ENCODE results near the gene DCUN1D2. TPM values are rescaled to one million over a fixed set of nuclear protein-coding genes. Genes with fewer than 3 reads are reported as not detected.

The DCUN1D2 gene
- total RNA-seq, 2 experiments from 2014 or later: 14.4 to 15.8 TPM

DNA sequence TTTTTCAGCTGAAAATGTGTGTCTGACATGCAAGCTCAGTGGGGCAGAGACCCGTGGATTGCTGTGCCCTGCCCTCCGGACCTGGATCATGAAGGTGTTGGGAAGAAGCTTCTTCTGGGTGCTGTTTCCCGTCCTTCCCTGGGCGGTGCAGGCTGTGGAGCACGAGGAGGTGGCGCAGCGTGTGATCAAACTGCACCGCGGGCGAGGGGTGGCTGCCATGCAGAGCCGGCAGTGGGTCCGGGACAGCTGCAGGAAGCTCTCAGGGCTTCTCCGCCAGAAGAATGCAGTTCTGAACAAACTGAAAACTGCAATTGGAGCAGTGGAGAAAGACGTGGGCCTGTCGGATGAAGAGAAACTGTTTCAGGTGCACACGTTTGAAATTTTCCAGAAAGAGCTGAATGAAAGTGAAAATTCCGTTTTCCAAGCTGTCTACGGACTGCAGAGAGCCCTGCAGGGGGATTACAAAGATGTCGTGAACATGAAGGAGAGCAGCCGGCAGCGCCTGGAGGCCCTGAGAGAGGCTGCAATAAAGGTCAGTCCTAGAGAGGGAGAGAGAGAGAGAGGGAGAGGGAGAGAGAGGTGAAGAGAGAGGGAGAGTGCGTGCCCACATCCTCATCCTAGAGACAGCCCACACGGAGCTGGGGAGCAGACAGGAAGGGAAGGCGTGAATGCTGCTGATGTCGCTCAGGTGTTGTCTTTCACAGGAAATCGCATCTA is 5.1 kb upstream of the DCUN1D2 start:
- Mint-ChIP-seq H3K4me1 (ENCODE audit: low read depth) (peaks cover 45% of the 10 kb centered on the region), H3K27me3 (no peaks in the 10 kb centered on the region), H3K4me3 (no peak overlapping the region), H3K9me3 (no peaks in the 10 kb centered on the region), H3K36me3 (peaks cover 43% of the 10 kb centered on the region), H3K27ac (peak overlapping the region; percentile 38)
- DNase-seq: no peak
- POLR2A ChIA-PET: no interaction called here
- CTCF ChIA-PET: interaction anchor here (0.9 to 1.1 kb wide), 2 partner anchors 8 to 12 kb away, joined by 3 read pairs; no protein-coding TSS in a partner anchor
- intact Hi-C loops (cut with micrococcal nuclease): loop anchor here (10.0 kb wide), 1 partner anchor 89 kb away; the partner anchor contains the start of gene TFDP1

GRCh38 chr13:113493315-113493951 is 2.9 kb upstream of the DCUN1D2 start:
- POLR2A ChIA-PET: no interaction called here
- H3K4me1 Mint-ChIP-seq (ENCODE audit: low read depth): peaks cover 61% of the 10 kb centered on the region
- DNase-seq: no peak
- intact Hi-C loops (cut with micrococcal nuclease): loop anchor here (5.0 to 10.0 kb wide), 2 partner anchors 91 to 286 kb away; partner anchors contain the start of genes CUL4A, PCID2 and TFDP1
- CTCF ChIA-PET: interaction anchor here (0.7 to 0.8 kb wide), 2 partner anchors 236 to 564 kb away, joined by 3 to 4 read pairs; no protein-coding TSS in a partner anchor
- H3K36me3 Mint-ChIP-seq: peaks cover 30% of the 10 kb centered on the region
- peak overlapping the region; percentile 55 for H3K4me3 Mint-ChIP-seq
- H3K9me3 Mint-ChIP-seq: no peaks in the 10 kb centered on the region
- no peaks in the 10 kb centered on the region for H3K27me3 Mint-ChIP-seq
- H3K27ac Mint-ChIP-seq: peak overlapping the region; percentile 82

GRCh38 chr13:113491982-113492381 is 1.5 kb upstream of the DCUN1D2 start:
- ChIA-PET CTCF (no interaction called here), POLR2A (no interaction called here)
- DNase-seq: no peak
- Mint-ChIP-seq H3K9me3 (no peaks in the 10 kb centered on the region), H3K27me3 (no peaks in the 10 kb centered on the region), H3K4me1 (ENCODE audit: low read depth) (peaks cover 68% of the 10 kb centered on the region), H3K36me3 (peaks cover 26% of the 10 kb centered on the region), H3K27ac (no peak overlapping the region), H3K4me3 (peak overlapping the region; percentile 73)
- intact Hi-C loops (cut with micrococcal nuclease): loop anchor here (5.0 to 10.0 kb wide), 2 partner anchors 93 to 285 kb away; partner anchors contain the start of genes CUL4A, PCID2 and TFDP1

- H3K36me3 Mint-ChIP-seq: peaks cover 23% of the 10 kb centered on the region
- H3K27me3 Mint-ChIP-seq: no peaks in the 10 kb centered on the region
- POLR2A ChIA-PET: no interaction called here
- peak overlapping the region; percentile 73 for H3K4me3 Mint-ChIP-seq
- no peak overlapping the region for H3K27ac Mint-ChIP-seq
- CTCF ChIA-PET: no interaction called here
- intact Hi-C loops (cut with micrococcal nuclease): loop anchor here (5.0 to 10.0 kb wide), 2 partner anchors 93 to 284 kb away; partner anchors contain the start of genes CUL4A, PCID2 and TFDP1
- DNase-seq: no peak
- peaks cover 64% of the 10 kb centered on the region for H3K4me1 Mint-ChIP-seq (ENCODE audit: low read depth)
- H3K9me3 Mint-ChIP-seq: no peaks in the 10 kb centered on the region
These were observed 940 bp upstream of the DCUN1D2 start for GRCh38 chr13:113491418-113491883.

GRCh38 chr13:113489549-113490495 is 689 bp downstream of the DCUN1D2 start:
- Mint-ChIP-seq H3K4me3 (peak overlapping the region; percentile 96), H3K36me3 (peaks cover 15% of the 10 kb centered on the region), H3K4me1 (ENCODE audit: low read depth) (peaks cover 56% of the 10 kb centered on the region), H3K9me3 (no peaks in the 10 kb centered on the region), H3K27ac (peak overlapping the region; percentile 85), H3K27me3 (no peaks in the 10 kb centered on the region)
- ChIA-PET CTCF (interaction anchor here (1.1 kb wide), 1 partner anchor 13 kb away, joined by 3 read pairs; no protein-coding TSS in a partner anchor), POLR2A (interaction anchor here (1.4 kb wide), 1 partner anchor 792 kb away, joined by 3 read pairs; the partner anchor contains the start of gene UPF3A)
- peak; percentile 60 for DNase-seq
- intact Hi-C loops (cut with micrococcal nuclease): loop anchor here (5.0 to 10.0 kb wide), 2 partner anchors 95 to 283 kb away; partner anchors contain the start of genes CUL4A, PCID2 and TFDP1

DNA sequence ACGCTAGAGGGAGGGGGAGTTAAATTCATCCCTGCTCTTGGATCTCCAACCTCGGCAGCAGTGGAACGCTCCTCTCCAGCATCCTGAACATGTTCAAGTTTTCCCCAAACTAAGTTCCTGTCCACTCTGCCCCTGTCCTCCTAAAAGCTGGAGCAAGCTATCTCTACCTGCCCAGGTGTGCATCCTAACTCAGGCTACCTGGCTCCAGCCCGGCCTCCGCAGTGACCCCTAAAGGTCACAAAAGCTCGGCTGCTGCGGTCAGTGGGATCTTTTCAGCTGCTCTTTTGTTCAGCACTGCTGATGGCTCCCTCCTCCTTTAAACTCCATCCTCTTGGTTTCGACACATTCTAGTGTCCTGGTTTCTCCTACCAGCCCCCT is 1.4 kb downstream of the DCUN1D2 start:
- H3K4me3 Mint-ChIP-seq: peak overlapping the region; percentile 96
- intact Hi-C loops (cut with micrococcal nuclease): no loop called here
- no peaks in the 10 kb centered on the region for H3K27me3 Mint-ChIP-seq
- POLR2A ChIA-PET: no interaction called here
- DNase-seq: no peak
- no peak overlapping the region for H3K27ac Mint-ChIP-seq
- H3K9me3 Mint-ChIP-seq: no peaks in the 10 kb centered on the region
- H3K4me1 Mint-ChIP-seq (ENCODE audit: low read depth): peaks cover 53% of the 10 kb centered on the region
- CTCF ChIA-PET: interaction anchor here (1.1 kb wide), 1 partner anchor 14 kb away, joined by 3 read pairs; no protein-coding TSS in a partner anchor
- peaks cover 12% of the 10 kb centered on the region for H3K36me3 Mint-ChIP-seq

- H3K4me1 Mint-ChIP-seq (ENCODE audit: low read depth): peaks cover 44% of the 10 kb centered on the region
- no peak for DNase-seq
- intact Hi-C loops (cut with micrococcal nuclease): no loop called here
- H3K27ac Mint-ChIP-seq: no peak overlapping the region
- CTCF ChIA-PET: no interaction called here
- H3K4me3 Mint-ChIP-seq: no peak overlapping the region
- POLR2A ChIA-PET: no interaction called here
- peaks cover 11% of the 10 kb centered on the region for H3K36me3 Mint-ChIP-seq
- no peaks in the 10 kb centered on the region for H3K9me3 Mint-ChIP-seq
- no peaks in the 10 kb centered on the region for H3K27me3 Mint-ChIP-seq
These were observed 2.2 kb downstream of the DCUN1D2 start for GRCh38 chr13:113488283-113488682.

DNA sequence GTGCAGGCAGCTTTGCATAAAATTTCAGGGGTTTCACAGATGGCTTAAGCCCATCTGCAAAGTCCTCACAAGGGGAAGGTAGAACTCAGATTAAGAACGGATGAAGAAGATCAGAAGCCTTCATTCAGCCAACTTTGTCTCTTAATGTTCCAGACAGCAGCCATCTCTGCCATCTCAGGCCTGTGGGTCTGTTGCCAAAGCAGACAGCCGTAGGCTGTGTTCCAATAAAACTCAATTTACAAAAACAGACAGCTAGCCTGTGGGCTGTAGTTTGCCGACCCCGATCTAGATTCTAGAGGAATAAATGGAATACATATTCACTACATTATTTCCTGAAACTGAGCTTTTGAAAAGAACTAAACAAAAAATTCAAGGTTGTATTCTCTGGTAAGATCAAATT is 3.8 kb downstream of the DCUN1D2 start:
- DNase-seq: no peak
- Mint-ChIP-seq H3K27ac (no peak overlapping the region), H3K9me3 (no peaks in the 10 kb centered on the region), H3K27me3 (no peaks in the 10 kb centered on the region), H3K4me1 (ENCODE audit: low read depth) (peaks cover 30% of the 10 kb centered on the region), H3K36me3 (peaks cover 12% of the 10 kb centered on the region), H3K4me3 (no peak overlapping the region)
- CTCF ChIA-PET: no interaction called here
- POLR2A ChIA-PET: no interaction called here
- intact Hi-C loops (cut with micrococcal nuclease): no loop called here

- POLR2A ChIA-PET: no interaction called here
- Mint-ChIP-seq H3K9me3 (no peaks in the 10 kb centered on the region), H3K36me3 (peaks cover 12% of the 10 kb centered on the region), H3K4me3 (no peak overlapping the region), H3K4me1 (ENCODE audit: low read depth) (peaks cover 28% of the 10 kb centered on the region), H3K27me3 (no peaks in the 10 kb centered on the region), H3K27ac (no peak overlapping the region)
- CTCF ChIA-PET: no interaction called here
- intact Hi-C loops (cut with micrococcal nuclease): no loop called here
- DNase-seq: no peak
These were observed 5.0 kb downstream of the DCUN1D2 start for GRCh38 chr13:113485545-113485944.

DNA sequence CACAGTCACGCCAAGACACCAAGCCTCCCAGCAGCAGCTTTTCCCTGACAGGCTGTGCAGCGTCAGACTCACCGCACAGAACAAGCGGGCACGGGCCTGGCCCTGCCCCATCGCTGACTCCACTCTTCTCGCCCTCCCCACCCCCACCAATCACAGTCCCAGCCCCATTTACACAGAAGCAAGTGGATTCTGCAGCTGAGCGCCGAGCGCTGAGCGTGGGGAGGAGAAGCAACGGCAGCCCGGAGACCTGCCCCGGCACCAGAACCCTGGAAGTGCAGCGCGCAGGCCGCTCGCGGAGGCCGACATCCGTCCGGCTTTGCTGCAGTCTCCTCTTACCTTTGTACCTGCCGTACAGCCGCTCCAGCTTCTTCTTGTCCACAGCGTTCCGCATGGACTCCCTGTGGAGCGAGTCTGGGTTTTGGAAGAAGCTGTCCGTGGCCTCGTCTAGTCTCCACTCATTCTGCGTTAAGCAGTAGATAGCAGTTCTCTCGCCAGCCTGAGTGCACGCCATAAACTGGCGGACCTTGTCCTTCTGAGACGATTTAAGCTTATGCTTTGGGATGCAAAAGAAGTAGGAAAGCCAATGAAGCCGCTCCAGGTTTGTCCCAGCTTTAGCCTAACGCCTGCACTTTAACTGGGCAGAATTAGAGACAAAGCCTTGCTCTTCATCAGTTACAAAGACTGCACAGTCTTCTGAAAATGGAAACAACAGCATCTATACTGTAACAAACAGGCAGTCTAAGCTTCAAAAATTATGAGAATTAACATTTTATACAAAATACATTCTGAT is 6.8 kb downstream of the DCUN1D2 start:
- Mint-ChIP-seq H3K27me3 (no peaks in the 10 kb centered on the region), H3K36me3 (peaks cover 17% of the 10 kb centered on the region), H3K4me1 (ENCODE audit: low read depth) (peaks cover 15% of the 10 kb centered on the region), H3K4me3 (no peak overlapping the region), H3K27ac (no peak overlapping the region), H3K9me3 (no peaks in the 10 kb centered on the region)
- ChIA-PET CTCF (interaction anchor here (0.6 to 1.2 kb wide), 3 partner anchors 12 to 103 kb away, joined by 3 read pairs; no protein-coding TSS in a partner anchor), POLR2A (no interaction called here)
- intact Hi-C loops (cut with micrococcal nuclease): no loop called here
- no peak for DNase-seq

DNA sequence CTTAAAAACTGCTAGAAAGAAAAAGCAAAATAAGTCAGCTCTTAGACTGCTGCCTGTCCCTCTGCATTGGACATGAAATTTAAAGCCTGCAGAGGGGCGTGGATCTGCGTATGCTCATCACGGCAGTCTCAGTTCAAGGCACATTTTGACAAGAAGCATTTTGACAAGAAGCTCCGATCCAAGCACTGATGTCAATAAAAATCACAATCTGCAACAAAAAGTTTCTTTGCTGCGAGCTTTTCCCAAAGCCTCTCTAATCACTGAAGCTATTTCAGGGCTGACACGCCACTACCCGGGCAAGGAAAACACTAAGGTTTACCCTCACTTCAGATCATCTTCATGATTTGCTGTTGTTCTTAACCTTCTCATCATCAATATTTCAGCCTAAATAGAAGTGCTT is 7.4 kb downstream of the DCUN1D2 start:
- intact Hi-C loops (cut with micrococcal nuclease): no loop called here
- CTCF ChIA-PET: interaction anchor here (1.2 kb wide), 1 partner anchor 13 kb away, joined by 3 read pairs; no protein-coding TSS in a partner anchor
- peaks cover 17% of the 10 kb centered on the region for H3K36me3 Mint-ChIP-seq
- no peaks in the 10 kb centered on the region for H3K9me3 Mint-ChIP-seq
- H3K4me1 Mint-ChIP-seq (ENCODE audit: low read depth): peaks cover 9% of the 10 kb centered on the region
- POLR2A ChIA-PET: no interaction called here
- no peak overlapping the region for H3K27ac Mint-ChIP-seq
- no peak for DNase-seq
- H3K27me3 Mint-ChIP-seq: no peaks in the 10 kb centered on the region
- no peak overlapping the region for H3K4me3 Mint-ChIP-seq
